HCT116 (cell line): ENCODE measurements around the gene SERINC5. TPM values are rescaled to one million over a fixed set of nuclear protein-coding genes. Genes with fewer than 3 reads are reported as not detected.

ENCODE experiments used
- ATAC-seq: fragments of 200-7000 bp; cut with Tn5 transposase; 2 replicates; pipeline ENCODE4 v1.9.1; 2020; ENCODE audit warnings: mild to moderate bottlenecking, moderate library complexity
- BruUV-seq: library from RNA; stranded (reverse); fragments of 400-500 nt; replicated peaks from 2 replicates; lab custom pipeline; 2021; lab: Mats Ljungman, UMichigan
- CTCF ChIA-PET: fragments of 300-600 bp; sonication (Branson Sonifier 250); formaldehyde crosslinking; loops from one replicate; lab custom pipeline; 2021; ENCODE audit warnings: antibody characterized with exemption; lab: Charles Lee
- POLR2A ChIA-PET: fragments of 300-600, 350-600 bp; sonication (Branson Sonifier 250); formaldehyde crosslinking; loops from one replicate; lab custom pipeline; 2021; ENCODE audit warnings: antibody characterized with exemption; lab: Charles Lee
- RAD21 ChIA-PET, 2 experiments: fragments of 300-600 bp; sonication (Branson Sonifier 250); formaldehyde crosslinking; loops; one replicate each; lab custom pipeline; 2023; ENCODE audit warnings: low total read pairs in 2 of 2; ENCODE audit not compliant: uncharacterized antibody in 2 of 2, unreplicated experiment in 2 of 2, low non-redundant PET in 1 of 2; lab: Charles Lee
- DNase-seq: peaks from one replicate; pipeline ENCODE4 v3.0.0-alpha.2; 2010; ENCODE audit warnings: low read depth, low spot score
- H2AFZ ChIP-seq: fragments of 200-600 bp; shearing (Covaris generic), sonication (generic); 2 replicates; pipeline ENCODE4 v1.6.1; 2017; ENCODE audit warnings: low read depth, mixed run types, mixed read lengths, antibody characterized with exemption, low read length; ENCODE audit not compliant: poor library complexity, severe bottlenecking
- H3K27ac ChIP-seq: 2 replicates; pipeline ENCODE4 v1.5.1; 2012; ENCODE audit warnings: low read depth, low read length
- H3K27me3 ChIP-seq: fragments of 200-600 bp; sonication (generic); 2 replicates; pipeline ENCODE4 v1.6.1; 2016; ENCODE audit warnings: mixed run types, low read length, mixed read lengths; ENCODE audit not compliant: insufficient read depth
- H3K36me3 ChIP-seq, 2 experiments: fragments of 200-500 bp in 1 of 2; fragments of 200-600 bp in 1 of 2; sonication (Bioruptor generic) in 1 of 2; sonication (generic) in 1 of 2; 2 replicates each; pipeline versions ENCODE4 v1.5.1 to v1.6.1; 2014 to 2016; ENCODE audit warnings: low read length in 2 of 2, inconsistent platforms in 1 of 2, mixed read lengths in 1 of 2, mixed run types in 1 of 2; ENCODE audit not compliant: insufficient read depth in 2 of 2, control insufficient read depth in 1 of 2
- H3K4me1 ChIP-seq, 2 experiments: fragments of 200-600 bp in 1 of 2; sonication (generic) in 1 of 2; 2 replicates each; pipeline versions ENCODE4 v1.5.1 to v1.6.1; 2012 to 2017; ENCODE audit warnings: low read length in 2 of 2, inconsistent platforms in 1 of 2, mild to moderate bottlenecking in 1 of 2, mixed read lengths in 1 of 2, mixed run types in 1 of 2, moderate library complexity in 1 of 2; ENCODE audit not compliant: insufficient read depth in 2 of 2, control insufficient read depth in 1 of 2
- H3K4me2 ChIP-seq: fragments of 200-600 bp; sonication (generic); 2 replicates; pipeline ENCODE4 v1.6.1; 2017; ENCODE audit warnings: mixed run types, low read length, mixed read lengths
- H3K4me3 ChIP-seq, 2 experiments: fragments of 200-600 bp in 1 of 2; sonication (generic) in 1 of 2; replicated peaks in 1 of 2; 2 replicates each; pipeline ENCODE4 v1.5.1; 2011 to 2016; ENCODE audit warnings: low read length in 2 of 2, control low read depth in 1 of 2, low read depth in 1 of 2, mild to moderate bottlenecking in 1 of 2, mixed read lengths in 1 of 2, mixed run types in 1 of 2
- H3K79me2 ChIP-seq: fragments of 200-600 bp; sonication (generic); 2 replicates; pipeline ENCODE4 v1.6.1; 2017; ENCODE audit warnings: mild to moderate bottlenecking, mixed run types, low read length, moderate library complexity, mixed read lengths; ENCODE audit not compliant: insufficient read depth
- H3K9ac ChIP-seq: fragments of 200-600 bp; sonication (generic); 2 replicates; pipeline ENCODE4 v1.6.1; 2016; ENCODE audit warnings: low read length, mixed read lengths
- H3K9me2 ChIP-seq: fragments of 200-600 bp; sonication (generic), shearing (Covaris generic); 2 replicates; pipeline ENCODE4 v1.6.1; 2017; ENCODE audit warnings: mixed run types, mild to moderate bottlenecking, moderate library complexity; ENCODE audit not compliant: insufficient read depth
- H3K9me3 ChIP-seq, 2 experiments: fragments of 200-500 bp in 1 of 2; fragments of 200-600 bp in 1 of 2; sonication (Bioruptor generic) in 1 of 2; sonication (generic) in 1 of 2; 2 replicates each; pipeline ENCODE4 v1.6.1; 2014 to 2017; ENCODE audit warnings: low read length in 2 of 2, mixed read lengths in 2 of 2, inconsistent platforms in 1 of 2, low read depth in 1 of 2, mild to moderate bottlenecking in 1 of 2, mixed run types in 1 of 2, moderate library complexity in 1 of 2; ENCODE audit not compliant: control insufficient read depth in 1 of 2, insufficient read depth in 1 of 2
- H4K20me1 ChIP-seq: fragments of 200-600 bp; sonication (generic), shearing (Covaris generic); 2 replicates; pipeline ENCODE4 v1.6.1; 2017; ENCODE audit warnings: mixed run types, mild to moderate bottlenecking, moderate library complexity; ENCODE audit not compliant: insufficient read depth
- CEBPB ChIP-seq: IDR thresholded peaks from 2 replicates; pipeline ENCODE4 v1.6.1; 2012; ENCODE audit warnings: low read depth
- CTCF ChIP-seq, 3 experiments: fragments of 200-600 bp in 1 of 3; sonication (generic) in 1 of 3; IDR thresholded peaks in 2 of 3; conservative IDR thresholded peaks in 1 of 3; 2 replicates each; pipeline ENCODE4 v1.5.1; 2012 to 2017; ENCODE audit warnings: low read depth in 2 of 3, low read length in 2 of 3, antibody characterized with exemption in 1 of 3, borderline replicate concordance in 1 of 3, control low read depth in 1 of 3, mild to moderate bottlenecking in 1 of 3, mixed read lengths in 1 of 3, mixed run types in 1 of 3, moderate library complexity in 1 of 3; ENCODE audit not compliant: insufficient read depth in 1 of 3
- EZH2 ChIP-seq: fragments of 200-600 bp; sonication (generic); IDR thresholded peaks from 2 replicates; pipeline ENCODE4 v1.6.1; 2017; ENCODE audit warnings: antibody characterized with exemption, mixed run types
- FOSL1 ChIP-seq: IDR thresholded peaks from 2 replicates; pipeline ENCODE4 v1.6.1; 2012; ENCODE audit warnings: low read depth
- JUND ChIP-seq: IDR thresholded peaks from 2 replicates; pipeline ENCODE4 v1.6.1; 2012
- POLR2A ChIP-seq: IDR thresholded peaks from 2 replicates; pipeline ENCODE4 v1.7.0; 2011; ENCODE audit warnings: borderline replicate concordance; ENCODE audit not compliant: insufficient read depth, insufficient read length; ENCODE audit errors: extremely low read depth
- RAD21 ChIP-seq: IDR thresholded peaks from 2 replicates; pipeline ENCODE4 v1.6.1; 2012; ENCODE audit warnings: low read depth, mild to moderate bottlenecking
- REST ChIP-seq: IDR thresholded peaks from 2 replicates; pipeline ENCODE4 v1.6.1; 2012; ENCODE audit warnings: low read depth
- SIN3A ChIP-seq: IDR thresholded peaks from 2 replicates; pipeline ENCODE4 v1.6.1; 2012; ENCODE audit warnings: low read depth
- SP1 ChIP-seq: IDR thresholded peaks from 2 replicates; pipeline ENCODE4 v1.6.1; 2012; ENCODE audit warnings: low read depth
- SRF ChIP-seq: IDR thresholded peaks from 2 replicates; pipeline ENCODE4 v1.6.1; 2012; ENCODE audit warnings: low read depth
- YY1 ChIP-seq: IDR thresholded peaks from 2 replicates; pipeline ENCODE4 v1.6.1; 2011; ENCODE audit warnings: low read length, low read depth, moderate library complexity, mild to moderate bottlenecking; ENCODE audit not compliant: insufficient replicate concordance; ENCODE audit errors: extremely low read depth
- ZBTB33 ChIP-seq: IDR thresholded peaks from 2 replicates; pipeline ENCODE4 v1.6.1; 2011; ENCODE audit warnings: mild to moderate bottlenecking, low read length, moderate library complexity; ENCODE audit not compliant: insufficient replicate concordance; ENCODE audit errors: extremely low read depth
- ZFX ChIP-seq: fragments of 450-650 bp; IDR thresholded peaks from 2 replicates; pipeline ENCODE4 v1.6.1; 2017
- ZNF274 ChIP-seq: fragments of 200-500 bp; sonication (Bioruptor generic); IDR thresholded peaks from 2 replicates; pipeline ENCODE4 v1.6.1; 2014; ENCODE audit warnings: mild to moderate bottlenecking, low read depth, low read length, inconsistent platforms
- intact Hi-C: fragments of 100-400 bp; cut with micrococcal nuclease; formaldehyde crosslinking; loops from 2 replicates; pipeline ENCODE4 v1.10.0; 2022
- total RNA-seq: library from RNA; stranded (reverse); gene quantifications from one replicate; pipeline ENCODE4 v1.2.1, GENCODE V29; 2021; ENCODE audit not compliant: unreplicated experiment

Gene SERINC5
- total RNA-seq, 1 experiment from 2014 or later = 39.3 TPM

- Histone ChIP-seq H2AFZ (no peak overlapping the region), H3K9me2 (no peaks in the 10 kb centered on the region), H3K27ac (no peak overlapping the region), H3K4me1 (peaks cover 30 to 34% of the 10 kb centered on the region in 2 experiments), H4K20me1 (no peaks in the 10 kb centered on the region), H3K9me3 (peaks cover 8 to 20% of the 10 kb centered on the region in 2 experiments; a peak in 3 of 4 replicates), H3K4me3 (no peak overlapping the region), H3K27me3 (no peaks in the 10 kb centered on the region), H3K79me2 (peaks cover 22% of the 10 kb centered on the region), H3K36me3 (no peaks in the 10 kb centered on the region), H3K4me2 (no peak overlapping the region), H3K9ac (no peak overlapping the region)
- BruUV-seq = no TSS peak
- intact Hi-C loops = no loop called here
- RAD21 ChIA-PET = no interaction called here
- POLR2A ChIA-PET = no interaction called here
- TF ChIP-seq ZNF274 = no peak
- no peak for TF ChIP-seq SP1
- TF ChIP-seq CTCF (IDR thresholded peaks at IDR 0.05 in 2 of 3, conservative IDR thresholded peaks at IDR 0.05 in 1 of 3; ENCODE audit: borderline replicate concordance in 1 of 3, insufficient read depth in 1 of 3, low read depth in 2 of 3, low read length in 2 of 3) = no peak
- TF ChIP-seq YY1 = no peak
- no peak for TF ChIP-seq SIN3A
- TF ChIP-seq JUND = no peak
- TF ChIP-seq SRF = no peak
- no peak for TF ChIP-seq ZFX
- TF ChIP-seq REST = no peak
- TF ChIP-seq EZH2 = no peak
- TF ChIP-seq FOSL1 = no peak
- no peak for TF ChIP-seq POLR2A
- TF ChIP-seq ZBTB33 = no peak
- TF ChIP-seq RAD21 = no peak
- no peak for TF ChIP-seq CEBPB
- CTCF ChIA-PET = no interaction called here
- ATAC-seq (no peak), DNase-seq (no peak)
These were observed 12.3 kb downstream of the SERINC5 start for GRCh38 chr5:80243567-80243966.
